OCI-LY1 (cell line): ENCODE results near the gene LRRC3B.

ENCODE experiments used
- H2AFZ ChIP-seq: fragments of 200-600 bp; sonication (generic), shearing (Covaris generic); 2 replicates; pipeline ENCODE4 v1.6.0; 2014; ENCODE audit warnings: antibody characterized with exemption, mild to moderate bottlenecking, low read length
- H3F3A ChIP-seq: fragments of 200-600 bp; sonication (generic), shearing (Covaris generic); 2 replicates; pipeline ENCODE4 v1.6.0; 2014; ENCODE audit warnings: mild to moderate bottlenecking, antibody characterized with exemption, low read length, moderate library complexity; ENCODE audit not compliant: insufficient read depth
- H3K27ac ChIP-seq: fragments of 200-600 bp; sonication (generic); 2 replicates; pipeline ENCODE4 v1.5.1; 2014; ENCODE audit warnings: low read length, mixed run types, mild to moderate bottlenecking, low read depth; ENCODE audit not compliant: poor library complexity, severe bottlenecking
- H3K27me3 ChIP-seq: fragments of 200-600 bp; sonication (generic); 2 replicates; pipeline ENCODE4 v1.6.0; 2014; ENCODE audit warnings: antibody characterized with exemption, mild to moderate bottlenecking, low read length, moderate library complexity; ENCODE audit not compliant: insufficient read depth
- H3K36me3 ChIP-seq: fragments of 200-600 bp; sonication (generic); 2 replicates; pipeline ENCODE4 v1.6.1; 2014; ENCODE audit warnings: mild to moderate bottlenecking, antibody characterized with exemption, low read length, moderate library complexity, mixed read lengths; ENCODE audit not compliant: insufficient read depth
- H3K4me1 ChIP-seq: fragments of 200-600 bp; sonication (generic); 2 replicates; pipeline ENCODE4 v1.5.1; 2014; ENCODE audit warnings: mild to moderate bottlenecking, low read length, moderate library complexity; ENCODE audit not compliant: insufficient read depth, severe bottlenecking
- H3K4me2 ChIP-seq: fragments of 200-600 bp; sonication (generic), shearing (Covaris generic); 2 replicates; pipeline ENCODE4 v1.6.1; 2014; ENCODE audit warnings: low read length
- H3K4me3 ChIP-seq: fragments of 200-600 bp; sonication (generic); 2 replicates; pipeline ENCODE4 v1.5.1; 2014; ENCODE audit warnings: low read length, low read depth, mild to moderate bottlenecking, mixed read lengths; ENCODE audit not compliant: poor library complexity, severe bottlenecking
- H3K79me2 ChIP-seq: fragments of 200-600 bp; shearing (Covaris generic); 2 replicates; pipeline ENCODE4 v1.6.1; 2016; ENCODE audit warnings: mixed run types, low read length, mixed read lengths; ENCODE audit not compliant: insufficient read depth
- H3K9ac ChIP-seq: fragments of 200-600 bp; sonication (generic), shearing (Covaris generic); 2 replicates; pipeline ENCODE4 v1.6.1; 2014; ENCODE audit warnings: mild to moderate bottlenecking, low read length, mixed read lengths
- H3K9me2 ChIP-seq: fragments of 200-600 bp; sonication (generic), shearing (Covaris generic); 2 replicates; pipeline ENCODE4 v1.6.1; 2014; ENCODE audit warnings: low read depth, mild to moderate bottlenecking, low read length, mixed read lengths
- H3K9me3 ChIP-seq: fragments of 200-600 bp; shearing (Covaris generic); 2 replicates; pipeline ENCODE4 v1.6.1; 2014; ENCODE audit warnings: low read length, mixed read lengths
- H4K20me1 ChIP-seq: fragments of 200-600 bp; sonication (generic), shearing (Covaris generic); 2 replicates; pipeline ENCODE4 v1.6.0; 2016; ENCODE audit warnings: mild to moderate bottlenecking, low read length; ENCODE audit not compliant: insufficient read depth
- CTCF ChIP-seq: fragments of 200-600 bp; sonication (generic), shearing (Covaris generic); IDR thresholded peaks from 2 replicates; pipeline ENCODE4 v1.5.1; 2017; ENCODE audit warnings: mild to moderate bottlenecking, antibody characterized with exemption, low read length, moderate library complexity, mixed read lengths
- EZH2 ChIP-seq: fragments of 200-600 bp; sonication (generic), shearing (Covaris generic); IDR thresholded peaks from 2 replicates; pipeline ENCODE4 v1.8.0; 2017; ENCODE audit warnings: borderline replicate concordance, mixed run types, mild to moderate bottlenecking, antibody characterized with exemption, low read length, moderate library complexity, mixed read lengths

Gene LRRC3B

GRCh38 chr3:26638113-26638512 lies 15.5 kb downstream of the LRRC3B start:
- no peak overlapping the region for H3K4me2 ChIP-seq
- no peak overlapping the region for H3K4me3 ChIP-seq
- no peak overlapping the region for H3K9ac ChIP-seq
- no peaks in the 10 kb centered on the region for H3K9me3 ChIP-seq
- no peak for TF ChIP-seq CTCF
- H2AFZ ChIP-seq: no peak overlapping the region
- H3K79me2 ChIP-seq: no peaks in the 10 kb centered on the region
- H3K4me1 ChIP-seq: no peaks in the 10 kb centered on the region
- no peak overlapping the region for H3K27ac ChIP-seq
- no peaks in the 10 kb centered on the region for H3F3A ChIP-seq
- no peaks in the 10 kb centered on the region for H3K9me2 ChIP-seq
- no peaks in the 10 kb centered on the region for H3K36me3 ChIP-seq
- no peaks in the 10 kb centered on the region for H3K27me3 ChIP-seq
- H4K20me1 ChIP-seq: no peaks in the 10 kb centered on the region

DNA sequence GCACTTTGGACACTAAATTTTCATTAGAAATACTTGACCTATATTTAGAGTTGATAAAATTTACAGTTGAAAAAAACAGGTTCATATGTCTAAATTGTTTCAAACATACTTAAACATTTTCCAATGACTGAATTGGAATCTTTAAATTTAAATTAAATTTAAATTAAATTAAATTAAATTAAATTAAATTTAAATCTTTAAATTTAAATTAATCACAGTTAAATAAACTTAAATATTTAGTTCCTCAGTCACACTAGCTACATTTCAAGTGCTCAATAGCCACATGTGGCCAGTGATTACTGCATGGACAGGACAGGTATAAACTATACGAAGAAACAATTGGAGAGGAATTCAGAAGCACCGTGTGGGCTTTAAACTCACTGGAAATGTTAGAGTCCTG lies 16.8 kb downstream of the LRRC3B start:
- no peak overlapping the region for H3K9ac ChIP-seq
- H3K9me2 ChIP-seq: no peaks in the 10 kb centered on the region
- no peak for TF ChIP-seq CTCF
- TF ChIP-seq EZH2: no peak
- no peak overlapping the region for H3K4me2 ChIP-seq
- H3K4me3 ChIP-seq: no peak overlapping the region
- no peaks in the 10 kb centered on the region for H3K36me3 ChIP-seq
- no peaks in the 10 kb centered on the region for H3K9me3 ChIP-seq
- no peak overlapping the region for H3K27ac ChIP-seq
- H3K27me3 ChIP-seq: no peaks in the 10 kb centered on the region
- no peaks in the 10 kb centered on the region for H3K79me2 ChIP-seq
- H3K4me1 ChIP-seq: no peaks in the 10 kb centered on the region
- no peaks in the 10 kb centered on the region for H4K20me1 ChIP-seq
- no peak overlapping the region for H2AFZ ChIP-seq
- no peaks in the 10 kb centered on the region for H3F3A ChIP-seq

DNA sequence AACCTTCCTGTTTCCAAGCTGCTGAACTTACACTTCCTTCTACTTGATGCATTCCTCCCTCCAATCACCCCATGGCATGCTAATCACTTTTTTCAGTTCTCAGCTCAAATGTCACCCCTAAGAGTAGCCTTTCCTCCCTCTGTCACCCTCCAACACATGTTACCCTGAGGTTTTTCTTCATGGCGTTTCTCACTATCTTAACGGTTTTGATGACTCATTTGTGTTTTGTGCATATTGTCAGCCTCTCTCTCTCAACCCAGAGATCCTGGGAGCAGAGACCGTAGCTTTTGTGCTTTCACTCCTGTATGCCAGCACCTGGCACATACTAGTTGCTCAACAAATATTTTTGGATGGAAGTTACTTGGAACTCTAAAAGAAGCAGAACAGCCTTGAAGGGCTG lies 24.5 kb downstream of the LRRC3B start:
- H4K20me1 ChIP-seq: no peaks in the 10 kb centered on the region
- no peaks in the 10 kb centered on the region for H3K79me2 ChIP-seq
- H3K27me3 ChIP-seq: no peaks in the 10 kb centered on the region
- H3K9ac ChIP-seq: no peak overlapping the region
- TF ChIP-seq EZH2 (no peak), CTCF (no peak)
- no peaks in the 10 kb centered on the region for H3F3A ChIP-seq
- no peak overlapping the region for H3K4me3 ChIP-seq
- H3K9me2 ChIP-seq: no peaks in the 10 kb centered on the region
- H3K4me2 ChIP-seq: no peak overlapping the region
- H3K4me1 ChIP-seq: no peaks in the 10 kb centered on the region
- H3K27ac ChIP-seq: no peak overlapping the region
- no peaks in the 10 kb centered on the region for H3K9me3 ChIP-seq
- no peak overlapping the region for H2AFZ ChIP-seq
- H3K36me3 ChIP-seq: no peaks in the 10 kb centered on the region
